ENCODE measurements around the gene ARVCF. TPM values are rescaled to one million over a fixed set of nuclear protein-coding genes. Genes with fewer than 3 reads are reported as not detected.

The ARVCF gene
- total RNA-seq, 1 donor from 2014 or later = 46.8 TPM

DNA sequence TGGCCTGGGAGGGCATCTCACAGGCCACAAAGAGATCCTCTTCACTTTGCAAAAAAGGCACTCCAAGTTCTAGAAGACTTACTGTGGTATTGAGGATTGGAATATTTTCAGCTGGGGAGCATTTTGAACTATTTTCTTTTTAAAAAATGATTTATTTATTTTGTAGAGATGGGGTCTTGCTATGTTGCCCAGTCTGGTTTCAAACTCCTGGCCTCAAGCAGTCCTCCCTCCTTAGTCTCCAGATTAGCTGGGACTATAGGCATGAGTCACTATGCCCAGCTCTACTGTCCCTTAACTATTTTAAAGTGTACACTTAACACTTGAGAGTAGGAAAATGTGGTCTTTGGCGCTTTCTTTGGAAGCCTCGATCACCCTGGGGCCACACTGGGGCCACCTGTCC is 38.5 kb upstream of the ARVCF start:
- intact Hi-C loops (cut with DNase I) = no loop called here
- DNase-seq (ENCODE audit: low spot score) = no peak

DNA sequence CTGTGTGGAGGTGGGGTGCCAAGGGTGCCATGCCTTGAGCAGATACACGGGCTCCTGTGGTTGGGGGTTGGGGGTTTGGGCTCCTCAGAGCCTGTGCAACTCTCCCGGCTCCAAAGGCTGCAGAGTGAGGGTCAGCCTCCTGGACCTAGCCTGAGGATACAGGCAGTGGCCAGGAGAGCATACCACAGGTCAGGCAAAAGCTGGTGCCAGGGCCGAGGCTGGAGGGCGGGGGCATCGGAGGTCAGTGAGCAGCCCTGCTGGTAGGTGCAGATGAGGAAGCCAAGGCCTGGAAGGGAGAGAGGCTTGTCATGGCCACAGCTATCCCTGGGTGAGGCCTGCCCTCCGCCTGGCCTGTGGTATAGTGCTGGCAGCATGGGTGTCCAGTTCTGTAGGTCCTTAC is 37.9 kb upstream of the ARVCF start:
- intact Hi-C loops (cut with DNase I) = no loop called here
- DNase-seq (ENCODE audit: low spot score) = no peak

DNA sequence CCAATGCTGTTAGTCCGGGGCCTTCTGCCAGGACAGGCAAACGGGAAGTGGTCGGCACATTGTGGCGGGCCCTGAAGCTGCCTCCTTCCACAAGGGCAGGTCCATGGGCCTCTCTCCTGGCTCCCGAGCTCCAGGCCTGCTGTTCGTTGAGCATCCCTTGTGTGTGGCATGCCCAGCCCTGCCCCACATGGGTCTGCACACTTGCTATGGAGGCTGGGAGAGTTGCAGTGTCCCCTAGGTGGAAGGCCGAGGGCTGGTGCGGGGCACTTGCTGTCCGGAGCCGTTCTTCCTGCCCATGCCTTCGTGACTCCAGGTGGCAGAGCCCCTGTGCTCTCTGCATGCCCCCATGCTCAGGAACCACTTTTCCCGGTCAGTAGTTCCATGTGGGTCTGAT is 37.4 kb upstream of the ARVCF start:
- intact Hi-C loops (cut with DNase I) = no loop called here
- DNase-seq (ENCODE audit: low spot score) = no peak

DNA sequence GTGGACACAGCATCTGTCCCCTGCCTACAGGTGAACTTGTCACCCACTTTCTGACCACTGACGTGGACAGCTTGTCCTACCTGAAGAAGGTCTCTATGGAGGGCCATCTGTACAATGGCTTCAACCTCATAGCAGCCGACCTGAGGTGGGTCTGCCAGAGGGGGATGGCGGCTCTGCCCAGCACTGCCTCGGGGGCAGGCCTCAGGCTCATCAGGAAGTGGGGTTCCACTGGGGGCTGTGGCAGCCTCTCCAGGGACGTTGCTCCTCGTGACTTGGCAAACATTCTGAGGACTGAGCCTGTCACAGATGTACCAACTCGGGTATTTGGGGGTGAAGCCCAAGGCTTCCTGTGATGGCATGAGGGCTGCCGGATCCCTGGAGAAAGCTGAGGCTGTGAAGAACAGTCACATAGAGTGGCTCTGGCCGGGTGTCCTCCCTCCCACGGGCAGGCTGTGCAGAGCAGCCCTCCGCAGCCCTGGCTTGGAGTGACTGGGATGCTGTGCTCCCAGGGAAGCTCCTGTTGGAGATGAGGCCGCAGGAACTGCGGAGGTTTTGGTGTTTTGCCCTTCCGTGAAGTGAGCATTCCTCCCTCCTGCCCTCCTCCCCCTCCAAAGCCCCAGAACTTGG is 36.9 kb upstream of the ARVCF start:
- DNase-seq (ENCODE audit: low spot score) = no peak
- intact Hi-C loops (cut with DNase I) = no loop called here

DNA sequence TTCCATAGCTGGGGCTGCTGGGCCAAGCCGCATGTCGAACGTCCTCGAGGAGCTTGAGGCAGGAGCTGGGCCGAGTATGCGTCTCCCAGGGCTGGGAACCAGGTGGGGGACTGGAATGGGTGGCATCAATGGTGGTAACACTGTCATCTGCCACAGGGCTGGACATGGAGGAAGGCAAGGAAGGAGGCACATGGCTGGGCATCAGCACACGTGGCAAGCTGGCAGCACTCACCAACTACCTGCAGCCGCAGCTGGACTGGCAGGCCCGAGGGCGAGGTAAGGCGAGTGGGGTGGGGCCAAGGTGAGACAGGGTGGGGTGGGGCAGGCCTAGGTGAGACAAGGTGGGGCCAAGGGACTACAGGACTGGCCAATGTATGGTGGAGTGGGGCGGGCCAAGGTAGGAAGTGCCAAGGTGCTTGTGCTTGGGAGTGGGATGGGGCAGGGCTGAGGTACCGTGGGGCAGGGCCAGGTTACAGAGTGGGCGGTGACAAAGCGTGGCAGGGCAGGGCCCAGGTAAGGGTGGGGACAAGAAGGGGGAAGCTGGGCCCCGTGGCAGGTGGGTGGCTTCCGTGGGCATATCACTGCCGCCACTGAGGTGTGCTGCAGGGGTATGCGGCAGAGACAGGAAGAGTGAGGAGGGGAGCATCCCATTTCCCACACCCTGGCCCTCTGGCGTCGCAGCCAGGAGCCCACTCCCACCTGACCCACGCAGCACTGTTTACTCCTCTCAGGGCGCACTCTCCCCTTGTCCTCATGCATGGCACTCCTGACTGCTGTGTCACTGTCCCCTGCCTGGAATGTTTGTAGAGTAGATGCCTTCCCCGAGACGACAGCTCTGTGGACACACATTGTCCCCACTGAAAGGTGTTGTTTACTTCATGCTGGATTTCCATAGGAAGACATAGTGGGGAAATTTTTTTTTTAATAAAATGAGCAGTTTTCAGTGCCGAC is 36.0 kb upstream of the ARVCF start:
- DNase-seq (ENCODE audit: low spot score) = no peak
- intact Hi-C loops (cut with DNase I) = no loop called here

DNA sequence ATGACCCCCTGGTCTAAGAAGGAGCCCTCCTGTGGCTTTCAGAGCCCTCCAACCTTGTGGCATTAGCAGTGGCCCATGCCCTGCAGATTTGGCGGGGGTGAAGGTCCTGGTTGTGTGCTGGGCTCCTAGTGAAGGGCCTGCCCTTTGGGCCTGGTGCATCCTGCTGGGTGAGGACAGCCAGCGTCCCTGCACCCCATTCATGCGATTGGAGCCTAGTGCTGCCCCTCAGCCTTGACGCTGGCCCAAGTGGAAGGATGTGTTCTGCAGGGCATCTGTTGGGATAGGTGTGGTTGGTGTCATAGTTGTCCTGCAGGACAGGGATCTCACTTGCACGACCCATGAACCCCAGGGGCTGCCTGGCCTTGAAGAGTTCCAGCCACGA is 35.3 kb upstream of the ARVCF start:
- intact Hi-C loops (cut with DNase I) = no loop called here
- DNase-seq (ENCODE audit: low spot score) = no peak

DNA sequence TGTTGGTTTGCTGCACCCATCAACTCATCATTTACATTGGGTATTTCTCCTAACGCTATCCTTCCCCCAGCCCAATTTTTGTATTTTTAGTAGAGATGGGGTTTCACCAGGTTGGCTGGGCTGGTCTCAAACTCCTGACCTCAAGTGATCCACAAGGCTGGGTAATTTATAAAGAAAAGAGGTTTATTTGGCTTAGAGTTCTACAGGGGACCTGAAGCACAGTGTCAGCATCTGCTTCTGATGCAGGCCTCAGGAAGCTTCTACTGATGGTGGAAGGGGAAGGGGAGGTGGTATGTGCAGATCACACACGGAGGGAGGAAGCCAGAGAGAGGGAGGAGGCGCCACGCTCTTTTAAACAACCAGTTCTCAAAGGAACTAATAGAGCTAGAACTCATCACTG is 30.1 kb upstream of the ARVCF start:
- intact Hi-C loops (cut with DNase I) = no loop called here
- DNase-seq (ENCODE audit: low spot score) = no peak

DNA sequence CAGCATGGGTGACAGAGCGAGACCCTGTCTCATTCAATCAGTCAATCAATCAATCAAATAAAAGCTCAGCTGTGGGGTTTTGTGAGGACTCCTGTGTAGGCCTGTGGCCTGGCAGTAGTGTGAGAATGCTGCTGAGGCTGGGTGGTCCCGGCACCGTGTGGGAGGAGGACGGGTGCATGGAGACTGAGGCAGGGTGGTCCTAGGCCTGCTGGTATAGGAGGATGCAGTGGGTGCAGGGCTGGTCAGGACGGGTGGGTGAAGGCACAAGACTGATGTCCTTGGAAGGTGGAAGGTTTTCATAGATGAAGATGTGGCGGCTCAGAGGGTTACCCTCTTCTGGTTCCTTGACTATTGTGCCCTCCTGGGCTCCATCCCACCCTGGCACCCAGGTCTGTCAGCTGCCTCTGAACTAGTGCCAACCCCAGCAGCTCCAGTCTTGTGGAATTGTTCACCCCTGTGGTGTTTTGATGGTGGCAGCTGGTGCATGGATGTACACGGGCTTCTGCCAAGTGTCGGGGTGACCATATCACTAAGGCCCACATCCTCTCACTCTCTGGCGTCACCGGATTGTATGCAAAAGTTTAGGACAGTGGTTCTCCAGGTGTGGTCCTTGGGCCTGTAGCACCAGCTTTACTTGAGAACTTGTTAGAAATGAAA is 28.0 kb upstream of the ARVCF start:
- DNase-seq (ENCODE audit: low spot score) = no peak
- intact Hi-C loops (cut with DNase I) = no loop called here

DNA sequence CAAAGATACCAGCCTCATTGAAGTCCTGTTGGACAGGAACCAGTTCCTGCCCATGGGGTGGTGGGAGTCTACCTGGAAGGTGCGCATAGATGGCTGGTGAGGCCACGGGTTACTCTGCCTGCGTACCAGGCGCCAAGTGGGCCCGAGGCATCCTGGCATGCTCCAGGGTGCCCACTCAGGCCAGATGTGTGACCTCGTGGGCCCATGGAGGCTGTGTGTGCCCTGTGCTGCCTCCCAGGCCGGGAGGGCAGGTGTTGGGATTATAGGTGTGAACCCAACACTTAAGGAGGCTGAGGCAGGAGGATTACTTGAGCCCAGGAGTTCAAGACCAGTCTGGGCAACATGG is 27.3 kb upstream of the ARVCF start:
- DNase-seq (ENCODE audit: low spot score) = no peak
- intact Hi-C loops (cut with DNase I) = no loop called here

DNA sequence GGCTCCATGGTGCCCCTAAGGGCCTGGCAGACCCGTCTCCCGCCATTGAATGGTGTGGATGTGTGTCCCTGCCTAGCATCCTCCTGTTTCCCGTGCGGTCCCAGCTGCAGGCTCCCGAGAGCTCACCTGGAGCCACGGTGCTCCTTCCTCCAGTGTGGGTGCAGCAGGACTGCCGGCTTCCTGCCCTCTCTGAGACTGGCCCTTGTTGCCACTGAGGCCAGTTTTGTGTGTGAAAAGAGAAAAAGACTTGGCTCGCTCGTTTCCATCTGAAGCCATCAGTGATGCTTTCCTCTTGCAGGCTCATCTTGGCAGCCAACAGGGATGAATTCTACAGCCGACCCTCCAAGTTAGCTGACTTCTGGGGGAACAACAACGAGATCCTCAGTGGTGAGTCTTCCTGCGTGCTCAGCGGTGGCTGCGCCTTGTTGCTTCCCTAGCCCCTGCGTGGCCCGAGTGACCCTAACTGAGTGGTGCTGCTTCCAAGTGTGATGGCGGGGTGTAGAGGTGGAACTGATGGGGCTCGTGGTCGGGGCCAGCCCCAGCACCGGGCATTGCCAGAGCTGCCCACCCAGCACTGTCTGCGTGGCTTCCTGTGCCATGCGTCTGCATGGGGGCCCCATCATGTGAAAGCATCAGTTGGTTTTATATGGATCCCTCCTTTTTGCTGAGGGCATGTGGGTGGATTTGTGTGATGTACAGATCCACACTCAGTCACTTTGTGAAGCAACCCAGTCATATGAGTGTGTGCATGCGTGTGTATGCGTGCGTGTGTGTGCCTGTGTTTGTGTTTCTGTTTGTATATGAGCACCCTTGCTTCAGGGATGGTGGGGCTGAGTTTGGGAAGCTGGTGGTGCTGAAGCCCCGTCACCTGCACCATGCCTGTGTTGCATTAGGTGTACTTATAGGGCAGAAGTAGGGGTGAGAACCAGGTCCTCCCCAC is 26.7 kb upstream of the ARVCF start:
- intact Hi-C loops (cut with DNase I) = no loop called here
- no peak for DNase-seq (ENCODE audit: low spot score)

DNA sequence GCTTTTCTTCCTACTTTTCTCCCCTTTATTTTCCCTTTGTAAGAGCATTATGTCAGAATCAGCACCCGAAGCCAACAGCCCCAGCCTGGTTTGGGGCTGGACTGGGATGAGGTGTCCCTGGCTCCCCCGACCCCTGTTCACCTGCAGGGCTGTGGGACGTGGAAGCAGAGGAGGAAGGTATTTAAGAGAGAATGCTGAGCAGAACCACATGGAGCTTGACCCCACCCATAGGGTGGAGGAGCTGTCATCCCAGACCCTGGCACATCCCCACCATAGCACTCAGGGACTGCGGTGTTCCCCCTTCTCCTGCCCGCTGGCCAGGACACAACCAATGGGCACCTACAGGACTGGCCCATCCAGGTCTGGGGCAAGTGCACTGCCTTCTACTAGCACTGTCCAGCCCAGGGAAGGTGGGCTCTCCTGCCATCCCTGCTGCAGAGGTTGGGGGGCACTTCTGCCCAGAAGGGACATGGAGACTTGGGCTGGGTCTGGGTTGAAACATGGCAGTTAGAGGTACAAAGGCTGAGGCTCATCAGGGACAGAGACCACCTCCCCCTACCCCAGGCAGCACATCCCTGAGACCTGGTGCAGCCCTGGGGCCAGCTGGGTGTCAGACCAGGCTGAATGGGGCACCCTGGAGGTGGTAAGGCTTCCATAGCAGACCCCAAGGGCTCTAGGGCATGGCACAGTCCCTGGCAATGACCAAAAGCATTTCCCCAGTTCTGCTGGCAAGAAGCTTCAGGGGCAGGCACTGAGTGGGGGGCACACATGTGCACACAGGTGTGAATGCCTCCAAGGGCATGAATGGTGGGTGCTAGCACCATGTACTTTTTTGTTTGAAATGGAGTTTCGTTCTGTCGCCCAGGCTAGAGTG is 23.9 kb upstream of the ARVCF start:
- intact Hi-C loops (cut with DNase I) = no loop called here
- DNase-seq (ENCODE audit: low spot score) = no peak

DNA sequence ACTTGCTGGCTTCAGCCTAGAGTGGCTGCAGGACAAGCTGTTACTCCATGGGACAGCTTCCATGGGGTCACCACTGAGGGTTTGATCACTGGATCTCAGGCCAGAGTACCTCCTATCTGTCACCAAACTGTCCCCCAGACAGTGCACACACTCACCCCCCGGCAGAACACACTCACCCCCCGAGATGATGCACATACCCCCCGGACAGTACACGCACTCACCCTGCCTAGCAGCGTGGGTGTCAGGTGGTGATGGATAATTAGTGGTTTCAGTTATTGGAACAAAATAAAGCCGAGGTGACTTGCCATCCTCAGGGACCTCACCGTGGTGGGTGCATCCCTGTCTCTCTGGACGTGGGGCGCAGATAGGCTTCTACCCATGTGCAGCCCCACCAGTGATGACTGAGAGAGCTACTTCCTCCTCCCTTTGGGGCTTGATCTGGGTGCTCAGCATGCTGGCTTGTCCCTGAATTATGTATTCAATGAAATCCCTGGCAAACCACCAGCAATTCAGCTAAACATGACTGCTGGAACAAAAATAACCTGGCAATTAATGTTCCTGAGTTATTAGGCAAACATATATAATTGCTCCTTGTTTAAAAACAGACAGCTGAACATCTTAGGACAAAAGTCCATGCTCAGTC is 23.2 kb upstream of the ARVCF start:
- DNase-seq (ENCODE audit: low spot score) = no peak

DNA sequence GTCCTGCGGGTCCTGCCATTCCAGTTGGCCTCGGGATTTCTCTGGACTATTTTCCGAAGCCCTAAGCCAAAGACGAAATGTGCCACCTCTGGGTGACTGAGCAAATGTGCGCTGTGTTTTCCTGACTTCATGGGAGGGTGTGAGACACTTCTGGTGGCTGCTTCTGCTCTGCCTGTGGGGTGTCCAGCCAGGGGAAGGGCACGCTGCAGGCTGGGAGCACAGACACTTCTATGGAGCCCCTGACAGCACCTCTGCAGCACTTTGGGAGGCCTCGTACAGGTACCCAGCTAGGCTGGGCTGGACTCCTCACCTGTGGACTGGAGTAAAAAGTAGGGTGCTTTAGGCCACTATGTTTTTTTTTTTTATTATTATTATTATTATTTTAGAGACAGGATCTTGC is 22.0 kb upstream of the ARVCF start:
- no peak for DNase-seq (ENCODE audit: low spot score)

More for the DNA sequence above, 23.2 kb upstream of the ARVCF start:
- intact Hi-C loops (cut with DNase I) = no loop called here

DNA sequence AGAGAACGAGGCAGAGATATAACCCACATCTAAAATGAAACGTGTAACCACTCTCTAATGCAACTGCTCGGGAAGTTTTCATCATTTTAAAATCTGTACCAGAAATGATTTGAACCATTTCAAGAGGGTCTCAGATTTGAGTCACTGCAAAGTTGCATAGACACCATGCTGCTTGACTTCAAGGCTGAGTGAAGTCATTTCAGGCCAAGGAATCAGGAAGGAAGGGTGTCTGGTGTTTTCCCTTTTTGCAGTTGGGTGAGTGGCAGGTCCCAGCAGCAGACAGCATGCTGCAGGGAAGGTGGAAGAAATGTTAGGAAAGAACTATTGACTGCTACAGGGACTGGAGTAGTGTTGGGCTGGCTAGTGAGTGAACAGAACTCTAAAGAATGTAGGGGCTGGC is 20.8 kb upstream of the ARVCF start:
- DNase-seq (ENCODE audit: low spot score) = no peak
- intact Hi-C loops (cut with DNase I) = no loop called here

More for the DNA sequence above, 22.0 kb upstream of the ARVCF start:
- intact Hi-C loops (cut with DNase I) = no loop called here

DNA sequence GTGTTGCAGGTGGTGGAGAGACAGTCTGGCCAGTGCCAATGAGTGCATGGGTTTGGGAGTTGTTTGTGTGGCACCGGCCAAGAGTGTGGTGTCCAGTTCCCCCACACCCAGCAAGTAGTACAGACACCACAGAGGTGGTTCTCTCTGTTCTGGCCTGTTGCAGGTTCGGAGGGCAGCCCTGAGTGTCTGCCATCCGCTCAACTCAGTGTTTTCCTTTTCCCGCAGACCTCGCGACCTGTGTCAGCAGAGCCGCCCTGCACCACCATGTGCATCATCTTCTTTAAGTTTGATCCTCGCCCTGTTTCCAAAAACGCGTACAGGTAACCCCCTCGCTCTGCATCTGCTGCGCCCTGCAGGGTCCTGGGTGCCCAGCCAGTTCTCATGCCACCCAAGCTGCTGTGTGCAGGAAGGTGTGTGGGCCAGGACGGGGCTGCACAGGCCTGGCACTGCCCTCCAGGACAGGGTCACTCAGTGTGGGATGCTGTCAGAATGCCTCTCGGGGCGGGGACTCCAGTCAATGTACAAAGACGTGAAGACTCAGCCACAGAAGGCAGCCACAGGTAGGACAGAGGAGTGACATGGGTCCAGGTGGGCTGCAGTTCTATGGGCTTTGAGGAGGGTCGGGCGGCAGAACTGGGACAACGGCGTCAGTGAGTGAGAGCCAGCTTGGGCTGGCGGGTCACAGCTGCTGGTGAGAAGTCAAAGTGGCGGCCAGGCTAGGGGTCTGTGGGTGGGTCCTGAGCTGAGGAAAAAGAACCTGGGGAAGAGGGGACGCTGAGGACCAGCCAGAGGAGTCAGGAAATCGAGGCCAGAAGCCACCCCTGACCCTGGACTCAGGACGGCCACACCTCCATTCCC is 20.1 kb upstream of the ARVCF start:
- intact Hi-C loops (cut with DNase I) = no loop called here
- no peak for DNase-seq (ENCODE audit: low spot score)

DNA sequence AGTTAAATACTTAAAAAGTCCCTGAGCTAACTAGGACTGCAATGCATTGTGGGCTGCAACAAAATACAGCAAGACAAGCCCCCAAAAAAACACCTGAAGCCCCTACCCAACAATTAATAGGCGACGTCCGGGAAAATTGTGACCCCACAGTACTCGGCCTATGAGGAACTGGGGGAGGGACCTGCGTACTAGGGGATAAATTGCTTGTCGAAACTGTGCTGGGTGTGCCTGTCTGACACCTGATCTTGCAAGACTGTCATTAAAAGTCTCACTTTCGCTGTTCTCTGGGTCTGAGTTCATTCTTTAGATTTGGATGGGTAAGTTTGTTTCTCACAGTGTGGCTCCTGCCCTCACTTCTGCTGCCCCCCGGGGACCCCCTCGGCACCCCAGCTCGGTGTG is 19.5 kb upstream of the ARVCF start:
- intact Hi-C loops (cut with DNase I) = no loop called here
- DNase-seq (ENCODE audit: low spot score) = no peak

DNA sequence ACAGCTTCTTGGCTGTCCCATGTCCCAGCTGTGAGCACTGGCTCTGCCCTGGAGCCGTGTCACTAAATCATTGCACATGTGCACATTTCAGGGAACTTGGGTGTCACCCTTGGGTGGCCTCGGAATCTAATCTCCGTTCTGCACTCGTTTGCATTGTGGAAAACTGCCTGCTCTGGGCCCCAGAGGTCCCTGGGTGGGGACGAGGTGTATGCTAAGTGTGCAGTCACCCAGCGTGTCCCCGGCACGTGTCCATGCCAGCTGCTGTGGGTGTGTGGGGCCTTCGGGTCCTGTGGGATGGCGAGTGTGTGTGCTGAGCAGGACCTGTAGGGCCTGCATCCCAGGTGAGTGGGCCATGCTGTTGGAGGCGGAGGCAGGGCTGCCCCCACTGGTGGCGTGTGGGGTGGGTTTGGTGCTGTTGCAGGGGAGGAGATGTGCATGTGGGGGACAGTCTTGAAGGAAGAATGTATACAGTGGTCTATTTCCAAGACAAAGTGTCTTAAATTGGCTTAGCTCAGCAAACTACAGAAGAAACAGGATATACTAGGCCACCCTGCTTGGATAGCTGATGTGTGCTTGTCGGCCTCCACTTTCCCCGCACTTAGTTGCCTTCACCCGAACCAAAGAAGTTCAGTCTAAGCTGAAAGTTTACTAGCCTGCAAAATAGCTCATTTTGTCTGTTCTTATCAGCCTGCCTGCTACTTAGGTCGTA is 18.9 kb upstream of the ARVCF start:
- DNase-seq (ENCODE audit: low spot score) = no peak
- intact Hi-C loops (cut with DNase I) = no loop called here
